HCT116 (cell line): ENCODE measurements around the gene NOS2. TPM values are rescaled to one million over a fixed set of nuclear protein-coding genes. Genes with fewer than 3 reads are reported as not detected.
"Not testable (repeated sequence)": the region's sequence is repeated elsewhere in the genome, so short reads cannot be mapped to it uniquely, and the experiment has no call there.

ENCODE experiments used
- ATAC-seq: fragments of 200-7000 bp; cut with Tn5 transposase; 2 replicates; pipeline ENCODE4 v1.9.1; 2020; ENCODE audit warnings: mild to moderate bottlenecking, moderate library complexity
- BruUV-seq: library from RNA; stranded (reverse); fragments of 400-500 nt; replicated peaks from 2 replicates; lab custom pipeline; 2021; lab: Mats Ljungman, UMichigan
- CTCF ChIA-PET: fragments of 300-600 bp; sonication (Branson Sonifier 250); formaldehyde crosslinking; loops from one replicate; lab custom pipeline; 2021; ENCODE audit warnings: antibody characterized with exemption; lab: Charles Lee
- POLR2A ChIA-PET: fragments of 300-600, 350-600 bp; sonication (Branson Sonifier 250); formaldehyde crosslinking; loops from one replicate; lab custom pipeline; 2021; ENCODE audit warnings: antibody characterized with exemption; lab: Charles Lee
- RAD21 ChIA-PET, 2 experiments: fragments of 300-600 bp; sonication (Branson Sonifier 250); formaldehyde crosslinking; loops; one replicate each; lab custom pipeline; 2023; ENCODE audit warnings: low total read pairs in 2 of 2; ENCODE audit not compliant: uncharacterized antibody in 2 of 2, unreplicated experiment in 2 of 2, low non-redundant PET in 1 of 2; lab: Charles Lee
- DNase-seq: peaks from one replicate; pipeline ENCODE4 v3.0.0-alpha.2; 2010; ENCODE audit warnings: low read depth, low spot score
- H2AFZ ChIP-seq: fragments of 200-600 bp; shearing (Covaris generic), sonication (generic); 2 replicates; pipeline ENCODE4 v1.6.1; 2017; ENCODE audit warnings: low read depth, mixed run types, mixed read lengths, antibody characterized with exemption, low read length; ENCODE audit not compliant: poor library complexity, severe bottlenecking
- H3K27ac ChIP-seq: 2 replicates; pipeline ENCODE4 v1.5.1; 2012; ENCODE audit warnings: low read depth, low read length
- H3K27me3 ChIP-seq: fragments of 200-600 bp; sonication (generic); 2 replicates; pipeline ENCODE4 v1.6.1; 2016; ENCODE audit warnings: mixed run types, low read length, mixed read lengths; ENCODE audit not compliant: insufficient read depth
- H3K36me3 ChIP-seq, 2 experiments: fragments of 200-500 bp in 1 of 2; fragments of 200-600 bp in 1 of 2; sonication (Bioruptor generic) in 1 of 2; sonication (generic) in 1 of 2; 2 replicates each; pipeline versions ENCODE4 v1.5.1 to v1.6.1; 2014 to 2016; ENCODE audit warnings: low read length in 2 of 2, inconsistent platforms in 1 of 2, mixed read lengths in 1 of 2, mixed run types in 1 of 2; ENCODE audit not compliant: insufficient read depth in 2 of 2, control insufficient read depth in 1 of 2
- H3K4me1 ChIP-seq, 2 experiments: fragments of 200-600 bp in 1 of 2; sonication (generic) in 1 of 2; 2 replicates each; pipeline versions ENCODE4 v1.5.1 to v1.6.1; 2012 to 2017; ENCODE audit warnings: low read length in 2 of 2, inconsistent platforms in 1 of 2, mild to moderate bottlenecking in 1 of 2, mixed read lengths in 1 of 2, mixed run types in 1 of 2, moderate library complexity in 1 of 2; ENCODE audit not compliant: insufficient read depth in 2 of 2, control insufficient read depth in 1 of 2
- H3K4me2 ChIP-seq: fragments of 200-600 bp; sonication (generic); 2 replicates; pipeline ENCODE4 v1.6.1; 2017; ENCODE audit warnings: mixed run types, low read length, mixed read lengths
- H3K4me3 ChIP-seq, 2 experiments: fragments of 200-600 bp in 1 of 2; sonication (generic) in 1 of 2; replicated peaks in 1 of 2; 2 replicates each; pipeline ENCODE4 v1.5.1; 2011 to 2016; ENCODE audit warnings: low read length in 2 of 2, control low read depth in 1 of 2, low read depth in 1 of 2, mild to moderate bottlenecking in 1 of 2, mixed read lengths in 1 of 2, mixed run types in 1 of 2
- H3K79me2 ChIP-seq: fragments of 200-600 bp; sonication (generic); 2 replicates; pipeline ENCODE4 v1.6.1; 2017; ENCODE audit warnings: mild to moderate bottlenecking, mixed run types, low read length, moderate library complexity, mixed read lengths; ENCODE audit not compliant: insufficient read depth
- H3K9ac ChIP-seq: fragments of 200-600 bp; sonication (generic); 2 replicates; pipeline ENCODE4 v1.6.1; 2016; ENCODE audit warnings: low read length, mixed read lengths
- H3K9me2 ChIP-seq: fragments of 200-600 bp; sonication (generic), shearing (Covaris generic); 2 replicates; pipeline ENCODE4 v1.6.1; 2017; ENCODE audit warnings: mixed run types, mild to moderate bottlenecking, moderate library complexity; ENCODE audit not compliant: insufficient read depth
- H3K9me3 ChIP-seq, 2 experiments: fragments of 200-500 bp in 1 of 2; fragments of 200-600 bp in 1 of 2; sonication (Bioruptor generic) in 1 of 2; sonication (generic) in 1 of 2; 2 replicates each; pipeline ENCODE4 v1.6.1; 2014 to 2017; ENCODE audit warnings: low read length in 2 of 2, mixed read lengths in 2 of 2, inconsistent platforms in 1 of 2, low read depth in 1 of 2, mild to moderate bottlenecking in 1 of 2, mixed run types in 1 of 2, moderate library complexity in 1 of 2; ENCODE audit not compliant: control insufficient read depth in 1 of 2, insufficient read depth in 1 of 2
- H4K20me1 ChIP-seq: fragments of 200-600 bp; sonication (generic), shearing (Covaris generic); 2 replicates; pipeline ENCODE4 v1.6.1; 2017; ENCODE audit warnings: mixed run types, mild to moderate bottlenecking, moderate library complexity; ENCODE audit not compliant: insufficient read depth
- CBX3 ChIP-seq: IDR thresholded peaks from 2 replicates; pipeline ENCODE4 v1.6.1; 2012; ENCODE audit warnings: low read depth
- CTCF ChIP-seq, 3 experiments: fragments of 200-600 bp in 1 of 3; sonication (generic) in 1 of 3; IDR thresholded peaks in 2 of 3; conservative IDR thresholded peaks in 1 of 3; 2 replicates each; pipeline ENCODE4 v1.5.1; 2012 to 2017; ENCODE audit warnings: low read depth in 2 of 3, low read length in 2 of 3, antibody characterized with exemption in 1 of 3, borderline replicate concordance in 1 of 3, control low read depth in 1 of 3, mild to moderate bottlenecking in 1 of 3, mixed read lengths in 1 of 3, mixed run types in 1 of 3, moderate library complexity in 1 of 3; ENCODE audit not compliant: insufficient read depth in 1 of 3
- EGR1 ChIP-seq: IDR thresholded peaks from 2 replicates; pipeline ENCODE4 v1.6.1; 2012; ENCODE audit warnings: low read depth
- POLR2A ChIP-seq: IDR thresholded peaks from 2 replicates; pipeline ENCODE4 v1.7.0; 2011; ENCODE audit warnings: borderline replicate concordance; ENCODE audit not compliant: insufficient read depth, insufficient read length; ENCODE audit errors: extremely low read depth
- POLR2AphosphoS5 ChIP-seq: IDR thresholded peaks from 2 replicates; pipeline ENCODE4 v1.6.1; 2011; ENCODE audit warnings: mild to moderate bottlenecking, low read depth, low read length, moderate library complexity
- SIN3A ChIP-seq: IDR thresholded peaks from 2 replicates; pipeline ENCODE4 v1.6.1; 2012; ENCODE audit warnings: low read depth
- SRF ChIP-seq: IDR thresholded peaks from 2 replicates; pipeline ENCODE4 v1.6.1; 2012; ENCODE audit warnings: low read depth
- TCF7L2 ChIP-seq: IDR thresholded peaks from 2 replicates; pipeline ENCODE4 v1.7.0; 2011; ENCODE audit warnings: borderline replicate concordance, inconsistent platforms; ENCODE audit not compliant: insufficient read depth, insufficient read length; ENCODE audit errors: extremely low read depth
- ZFX ChIP-seq: fragments of 450-650 bp; IDR thresholded peaks from 2 replicates; pipeline ENCODE4 v1.6.1; 2017
- intact Hi-C: fragments of 100-400 bp; cut with micrococcal nuclease; formaldehyde crosslinking; loops from 2 replicates; pipeline ENCODE4 v1.10.0; 2022
- total RNA-seq: library from RNA; stranded (reverse); gene quantifications from one replicate; pipeline ENCODE4 v1.2.1, GENCODE V29; 2021; ENCODE audit not compliant: unreplicated experiment

Gene NOS2
- total RNA-seq, 1 experiment from 2014 or later: 0.07 TPM

- H3K36me3 ChIP-seq, H3K4me1 ChIP-seq, H3K9me2 ChIP-seq, H3K4me2 ChIP-seq, H3K79me2 ChIP-seq, DNase-seq, H3K9ac ChIP-seq, H3K4me3 ChIP-seq, intact Hi-C loops, H3K27ac ChIP-seq, H3K27me3 ChIP-seq, RAD21 ChIA-PET, H3K9me3 ChIP-seq, H4K20me1 ChIP-seq, H2AFZ ChIP-seq, BruUV-seq, POLR2A ChIA-PET: not testable (repeated sequence)
- peak; percentile 84 for ATAC-seq
- peak in 1 of 3 experiments; percentile 23; a peak in 1 of 6 replicates for TF ChIP-seq CTCF (IDR thresholded peaks at IDR 0.05 in 2 of 3, conservative IDR thresholded peaks at IDR 0.05 in 1 of 3; ENCODE audit: borderline replicate concordance in 1 of 3, insufficient read depth in 1 of 3, low read depth in 2 of 3, low read length in 2 of 3)
- CTCF ChIA-PET: interaction anchor here (1.6 to 3.3 kb wide), 2 partner anchors 98 to 127 kb away, joined by 4 to 26 read pairs; no protein-coding TSS in a partner anchor
Measured at GRCh38 chr17:27752831-27753619, 47.3 kb downstream of the NOS2 start.

GRCh38 chr17:27751622-27752490, 48.5 kb downstream of the NOS2 start:
- intact Hi-C loops: no loop called here
- Histone ChIP-seq H3K4me2 (no peak overlapping the region), H4K20me1 (no peaks in the 10 kb centered on the region), H3K4me1 (peaks cover 0 to 4% of the 10 kb centered on the region in 2 experiments; a peak in 1 of 4 replicates)
- no peak for TF ChIP-seq CBX3
- no peak for TF ChIP-seq ZFX
- no peak for TF ChIP-seq POLR2A
- no peak for TF ChIP-seq EGR1
- TF ChIP-seq SIN3A: no peak
- TF ChIP-seq SRF: no peak
- TF ChIP-seq POLR2AphosphoS5: no peak
- TF ChIP-seq TCF7L2: no peak
- TF ChIP-seq, all 23 proteins: peak for 0
- Histone ChIP-seq H3K9ac (no peak overlapping the region), H3K9me2 (no peaks in the 10 kb centered on the region), H3K79me2 (no peaks in the 10 kb centered on the region), H2AFZ (no peak overlapping the region), H3K4me3 (no peak overlapping the region), H3K9me3 (no peaks in the 10 kb centered on the region), H3K27ac (no peak overlapping the region), H3K27me3 (no peaks in the 10 kb centered on the region), H3K36me3 (no peaks in the 10 kb centered on the region)
- RAD21 ChIA-PET: no interaction called here
- CTCF ChIA-PET: interaction anchor here (3.3 kb wide), 1 partner anchor 97 kb away, joined by 26 read pairs; no protein-coding TSS in a partner anchor
- POLR2A ChIA-PET: no interaction called here
- BruUV-seq: no TSS peak
- ATAC-seq: no peak
- DNase-seq: no peak
